ENCODE results near the gene KAT2A.

DNA sequence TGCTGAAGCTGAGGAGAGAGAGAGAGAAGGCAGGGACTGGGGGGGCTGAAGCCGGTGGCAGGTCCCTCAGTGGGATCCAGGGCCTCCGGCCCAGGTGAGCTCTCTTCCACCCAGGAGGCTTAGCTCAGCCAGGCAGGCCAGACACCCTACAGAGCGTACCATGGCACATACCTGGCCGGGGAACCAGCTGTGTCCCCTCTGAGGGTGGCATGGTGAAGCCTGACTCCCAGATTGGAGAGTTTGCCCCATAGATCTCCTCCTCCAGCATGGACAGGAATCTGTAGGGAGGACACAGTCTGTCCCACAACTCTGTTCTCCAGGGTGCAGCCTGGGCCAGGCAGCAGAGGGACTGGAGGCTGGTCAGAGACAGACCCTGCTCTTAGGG, 3.0 kb downstream of the KAT2A start:
- TF ChIP-seq CTCF (optimal IDR thresholded peaks at IDR 0.05 in 1 of 3, IDR thresholded peaks at IDR 0.05 in 1 of 3, conservative IDR thresholded peaks at IDR 0.05 in 1 of 3; ENCODE audit: extremely low read depth in 1 of 3, insufficient read depth in 2 of 3, low read length in 3 of 3) (no peak), EZH2 (IDR thresholded peaks at IDR 0.05; ENCODE audit: low read length) (no peak)

Data from keratinocyte (primary cell).